Omental fat pad (tissue), 4 donors: ENCODE measurements around the gene RERE. TPM values are rescaled to one million over a fixed set of nuclear protein-coding genes. Genes with fewer than 3 reads are reported as not detected.
"Not testable (repeated sequence)": the region's sequence is repeated elsewhere in the genome, so short reads cannot be mapped to it uniquely, and the experiment has no call there.

Source experiments
- ATAC-seq: fragments of 150-250 bp; one replicate; pipeline ENCODE4 v1.9.1; 2016; ENCODE audit warnings: mild to moderate bottlenecking, moderate library complexity; ENCODE audit not compliant: low FRiP score
- DNase-seq: peaks from one replicate; pipeline ENCODE4 v3.0.0-alpha.2; 2019; ENCODE audit warnings: low spot score
- total RNA-seq, 4 donors: library from RNA; depleted of rRNA; stranded (reverse); fragments of >200 nt; gene quantifications; one replicate each; pipeline ENCODE4 v1.1.0, GENCODE V29; 2016
- TF ChIP-seq, protein P1 (sequence below), 3 donors: fragments of 450-650 bp; IDR thresholded peaks; one replicate each; pipeline ENCODE4 v1.5.1; 2016 to 2017; ENCODE audit warnings: antibody characterized with exemption in 3 of 3, mild to moderate bottlenecking in 3 of 3, moderate library complexity in 2 of 3

RERE gene
- total RNA-seq, 4 donors from 2014 or later: 46.3 to 117 (median 55.4) TPM

DNA sequence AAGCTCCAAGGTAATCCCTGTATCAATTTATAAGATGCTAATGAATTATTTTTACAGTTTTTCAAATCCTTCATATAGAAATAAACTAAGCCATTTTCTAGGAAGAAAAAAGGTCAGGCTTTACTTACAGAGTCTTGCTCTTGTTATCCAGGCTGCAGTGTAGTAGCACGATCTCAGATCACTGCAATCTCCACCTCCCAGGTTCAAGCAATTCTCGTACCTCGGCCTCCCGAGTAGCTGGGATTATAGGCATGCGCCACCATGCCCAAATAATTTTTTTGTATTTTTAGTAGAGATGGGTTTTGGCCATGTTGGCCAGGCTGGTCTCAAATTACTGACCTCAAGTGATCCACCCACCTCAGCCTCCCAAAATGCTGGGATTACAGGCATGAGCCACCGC, 27.0 kb downstream of the RERE start:
- DNase-seq (no peak), ATAC-seq (no peak)
- TF ChIP-seq, protein P1, sequence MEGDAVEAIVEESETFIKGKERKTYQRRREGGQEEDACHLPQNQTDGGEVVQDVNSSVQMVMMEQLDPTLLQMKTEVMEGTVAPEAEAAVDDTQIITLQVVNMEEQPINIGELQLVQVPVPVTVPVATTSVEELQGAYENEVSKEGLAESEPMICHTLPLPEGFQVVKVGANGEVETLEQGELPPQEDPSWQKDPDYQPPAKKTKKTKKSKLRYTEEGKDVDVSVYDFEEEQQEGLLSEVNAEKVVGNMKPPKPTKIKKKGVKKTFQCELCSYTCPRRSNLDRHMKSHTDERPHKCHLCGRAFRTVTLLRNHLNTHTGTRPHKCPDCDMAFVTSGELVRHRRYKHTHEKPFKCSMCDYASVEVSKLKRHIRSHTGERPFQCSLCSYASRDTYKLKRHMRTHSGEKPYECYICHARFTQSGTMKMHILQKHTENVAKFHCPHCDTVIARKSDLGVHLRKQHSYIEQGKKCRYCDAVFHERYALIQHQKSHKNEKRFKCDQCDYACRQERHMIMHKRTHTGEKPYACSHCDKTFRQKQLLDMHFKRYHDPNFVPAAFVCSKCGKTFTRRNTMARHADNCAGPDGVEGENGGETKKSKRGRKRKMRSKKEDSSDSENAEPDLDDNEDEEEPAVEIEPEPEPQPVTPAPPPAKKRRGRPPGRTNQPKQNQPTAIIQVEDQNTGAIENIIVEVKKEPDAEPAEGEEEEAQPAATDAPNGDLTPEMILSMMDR (IDR thresholded peaks at IDR 0.05): no peak

DNA sequence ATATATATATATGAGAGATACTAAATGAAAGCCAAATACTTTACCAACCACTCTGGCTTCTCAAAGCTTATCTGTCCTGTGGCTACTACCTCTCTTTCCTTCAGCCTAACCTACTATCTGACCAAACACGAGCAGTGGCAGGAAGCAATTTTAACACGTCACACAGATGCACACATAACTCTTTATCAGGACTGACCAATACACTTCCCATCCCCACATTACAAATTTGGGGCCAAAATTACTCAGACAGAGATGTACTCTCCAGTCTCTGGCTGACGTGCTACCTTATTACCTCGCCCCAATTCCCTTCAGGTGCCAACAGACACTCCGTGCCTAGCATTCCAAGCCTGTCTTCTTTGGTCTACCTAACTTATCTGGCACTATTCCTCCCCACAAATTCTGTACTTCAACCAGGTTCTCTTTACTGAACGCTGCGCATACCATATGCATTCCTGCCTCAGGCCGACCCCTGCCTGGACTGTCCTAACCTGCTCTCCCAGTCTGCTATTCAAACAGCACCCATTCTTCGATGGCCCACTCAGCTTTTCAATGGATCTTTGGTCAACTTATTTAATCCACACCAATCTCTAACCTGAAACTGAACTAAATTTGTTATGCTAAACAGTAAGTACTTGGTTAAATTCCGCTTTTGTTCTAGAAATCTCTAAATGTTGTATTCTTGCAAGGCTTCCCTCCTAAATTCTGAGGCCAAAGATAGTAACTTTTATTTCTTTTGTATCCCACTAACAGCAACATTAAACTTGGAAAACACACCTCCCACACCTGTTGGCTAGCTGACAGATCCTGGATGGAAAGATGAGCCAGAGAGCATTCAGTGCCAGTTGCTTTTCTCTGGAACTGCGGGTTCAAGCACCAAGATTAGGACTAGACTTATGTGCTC, 27.9 kb downstream of the RERE start:
- ATAC-seq (peak; percentile 91), DNase-seq (no peak)
- TF ChIP-seq, protein P1 (IDR thresholded peaks at IDR 0.05): no peak

DNA sequence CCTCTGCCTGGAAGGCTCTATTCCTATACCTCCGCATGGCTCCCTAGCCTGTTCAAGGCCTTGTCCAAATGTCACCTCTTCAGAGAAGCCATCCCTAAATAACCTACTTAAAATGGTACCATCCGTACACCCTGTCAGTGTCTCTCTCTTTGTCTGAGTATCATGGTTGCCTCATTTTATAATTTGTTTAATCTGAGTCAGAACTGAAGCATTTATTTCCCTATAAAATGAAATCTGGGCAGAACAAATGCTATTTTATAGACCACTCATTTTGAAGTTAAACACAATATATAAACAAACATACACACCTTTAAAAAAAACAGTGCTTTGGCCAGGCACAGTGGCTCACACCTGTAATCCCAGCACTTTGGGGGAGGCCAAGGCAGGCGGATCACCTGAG, 30.2 kb downstream of the RERE start:
- DNase-seq: no peak
- no peak for ATAC-seq
- TF ChIP-seq, protein P1 (IDR thresholded peaks at IDR 0.05): no peak

DNA sequence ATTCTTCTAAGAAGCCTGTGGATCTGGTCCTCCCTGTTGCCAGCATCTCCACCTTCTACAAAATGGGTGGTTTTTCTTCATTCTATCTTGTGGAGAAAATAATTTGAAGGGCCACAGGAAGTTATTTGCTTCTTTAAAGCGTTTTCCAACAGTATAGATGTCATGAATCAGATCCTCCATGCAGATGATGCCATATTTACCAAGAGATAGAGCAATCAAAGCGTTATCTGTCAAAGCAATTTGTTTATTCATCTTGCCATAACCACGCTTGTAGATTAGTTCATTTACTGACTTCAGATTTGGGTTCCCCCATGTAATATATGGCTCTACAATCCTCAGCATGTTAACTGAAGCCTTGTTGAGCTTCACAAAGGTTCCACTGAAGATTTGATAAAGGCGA, 31.2 kb downstream of the RERE start:
- not testable (repeated sequence) for ATAC-seq, DNase-seq

DNA sequence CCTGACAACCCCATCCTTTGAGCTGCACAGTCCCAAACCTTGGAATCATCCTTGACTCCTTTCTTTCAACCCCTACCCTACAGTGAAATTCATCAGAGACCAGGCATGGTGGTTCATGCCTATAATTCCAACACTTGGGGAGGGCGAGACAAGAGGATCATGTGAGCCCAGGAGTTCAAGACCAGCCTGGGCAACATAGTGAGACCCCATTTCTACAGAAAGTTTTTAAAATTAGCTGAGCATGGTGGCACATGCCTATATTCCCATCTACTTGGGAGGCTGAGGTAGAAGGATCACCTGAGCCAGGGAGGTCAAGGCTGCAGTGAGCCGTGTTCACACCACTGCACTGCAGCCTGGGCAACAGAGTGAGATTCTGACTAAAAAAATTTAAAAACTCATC, 34.5 kb downstream of the RERE start:
- DNase-seq (no peak), ATAC-seq (no peak)
- TF ChIP-seq, protein P1 (IDR thresholded peaks at IDR 0.05): no peak

DNA sequence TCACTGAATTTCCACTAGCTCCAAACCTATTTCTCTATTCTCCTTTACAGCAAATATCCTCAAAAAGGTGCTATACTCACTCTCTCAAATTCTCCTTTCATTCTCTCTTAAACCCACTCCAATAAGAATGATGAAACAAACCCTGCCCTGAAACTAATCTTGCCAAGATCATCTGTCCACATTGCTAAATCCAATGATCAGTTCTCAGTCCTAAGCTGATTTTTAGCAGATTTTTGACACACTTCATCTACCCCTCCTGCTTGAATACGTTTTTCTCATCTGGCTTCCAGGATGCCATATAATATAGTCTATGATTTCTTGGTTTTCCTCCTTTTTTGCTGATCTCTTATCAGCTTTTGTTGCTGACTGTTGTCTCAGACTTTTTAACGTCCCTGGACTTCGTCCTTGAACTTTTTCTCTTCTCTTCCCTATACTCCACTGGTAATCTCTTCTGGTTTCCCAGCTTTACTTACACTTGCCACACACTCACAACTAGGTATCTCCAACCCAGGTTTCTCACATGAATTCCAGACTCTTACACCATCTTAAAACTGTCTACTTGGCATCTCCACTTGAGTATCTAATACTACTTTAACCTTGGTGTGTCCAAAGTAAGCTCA, 35.3 kb downstream of the RERE start:
- TF ChIP-seq, protein P1 (IDR thresholded peaks at IDR 0.05): no peak
- DNase-seq (no peak), ATAC-seq (no peak)

DNA sequence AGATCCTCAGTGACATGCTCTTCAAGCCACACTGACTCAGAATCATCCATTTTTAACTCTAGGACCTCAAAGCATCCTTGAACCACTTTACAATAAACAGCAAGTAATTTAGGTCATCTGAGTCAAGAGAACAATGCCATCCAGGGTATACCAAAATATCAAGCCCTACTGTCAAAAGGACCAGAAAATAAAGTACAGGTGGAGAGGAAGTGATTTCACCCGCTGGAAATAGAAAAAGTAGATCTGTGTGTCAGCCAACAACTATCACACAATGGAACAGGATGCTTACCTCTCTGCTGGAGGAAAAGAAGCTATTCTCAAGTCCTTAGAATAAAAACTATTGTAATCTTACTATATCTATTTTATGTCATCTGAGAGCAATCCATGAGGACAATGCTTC, 37.0 kb downstream of the RERE start:
- TF ChIP-seq, protein P1 (IDR thresholded peaks at IDR 0.05): no peak
- DNase-seq (no peak), ATAC-seq (no peak)
